ENCODE data around the gene SMTN. TPM values are rescaled to one million over a fixed set of nuclear protein-coding genes. Genes with fewer than 3 reads are reported as not detected.

SMTN gene
- total RNA-seq, 1 experiment from 2014 or later = 145 TPM

DNA sequence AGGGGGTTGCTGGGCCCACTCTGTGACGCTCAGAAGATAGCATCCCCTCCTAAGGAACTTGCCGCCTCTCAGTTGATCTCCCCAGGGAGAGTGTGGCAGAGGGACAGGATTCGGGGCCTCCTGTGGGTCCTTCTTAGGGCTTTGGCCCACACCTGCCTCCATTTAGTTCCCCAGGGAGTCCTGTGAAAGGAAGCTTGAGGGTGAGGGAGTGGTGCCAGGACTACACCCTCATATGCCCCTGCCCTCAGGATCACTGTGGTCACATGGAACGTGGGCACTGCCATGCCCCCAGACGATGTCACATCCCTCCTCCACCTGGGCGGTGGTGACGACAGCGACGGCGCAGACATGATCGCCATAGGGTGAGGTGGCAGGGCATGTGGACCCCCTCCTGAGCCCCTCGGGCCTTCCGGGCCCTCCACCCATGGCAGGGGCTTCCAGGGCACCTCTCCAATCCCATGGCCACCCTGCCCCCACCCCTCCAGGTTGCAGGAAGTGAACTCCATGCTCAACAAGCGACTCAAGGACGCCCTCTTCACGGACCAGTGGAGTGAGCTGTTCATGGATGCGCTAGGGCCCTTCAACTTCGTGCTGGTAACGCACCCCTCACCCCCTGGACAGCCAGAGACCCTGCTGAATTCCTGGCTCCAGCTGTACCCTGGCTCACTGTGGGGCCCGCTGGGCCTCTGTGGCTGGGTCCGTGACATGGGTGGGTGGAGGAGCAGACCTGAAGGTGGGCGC is 45.2 kb downstream of the SMTN start:
- 0 out of 2 replicates have a peak, but pooled peaks cover 4% of the 10 kb centered on the region for H3K4me1 ChIP-seq (ENCODE audit: insufficient read depth, low read length)
- no TSS peak for BruUV-seq (replicated peaks)
- H3K9me3 ChIP-seq (ENCODE audit: low read length) = no peaks in the 10 kb centered on the region
- ATAC-seq = no peak
- CTCF ChIA-PET = no interaction called here
- TF ChIP-seq EZH2 (IDR thresholded peaks at IDR 0.05; ENCODE audit: low read length, unreplicated experiment) = no peak
- H3K27ac ChIP-seq (ENCODE audit: low read length) = no peak overlapping the region
- H3K4me2 ChIP-seq (ENCODE audit: low read length) = no peak overlapping the region
- no peak overlapping the region for H3K9ac ChIP-seq (ENCODE audit: low read length)
- POLR2A ChIA-PET (ENCODE audit: unreplicated experiment) = no interaction called here
- H3F3A ChIP-seq (ENCODE audit: low read length, unreplicated experiment) = no peaks in the 10 kb centered on the region
- no peak overlapping the region for H2AFZ ChIP-seq (ENCODE audit: low read length)
- no peak overlapping the region for H3K4me3 ChIP-seq (ENCODE audit: low read length)
- H3K27me3 ChIP-seq (ENCODE audit: low read length) = no peaks in the 10 kb centered on the region
- H4K20me1 ChIP-seq (ENCODE audit: low read length) = no peaks in the 10 kb centered on the region
- DNase-seq = no peak
- no peaks in the 10 kb centered on the region for H3K79me2 ChIP-seq (ENCODE audit: low read length)
- no peaks in the 10 kb centered on the region for H3K9me2 ChIP-seq (replicated peaks; ENCODE audit: low read length)
- no peaks in the 10 kb centered on the region for H3K36me3 ChIP-seq (ENCODE audit: low read depth, low read length)
- intact Hi-C loops (cut with micrococcal nuclease) = no loop called here

DNA sequence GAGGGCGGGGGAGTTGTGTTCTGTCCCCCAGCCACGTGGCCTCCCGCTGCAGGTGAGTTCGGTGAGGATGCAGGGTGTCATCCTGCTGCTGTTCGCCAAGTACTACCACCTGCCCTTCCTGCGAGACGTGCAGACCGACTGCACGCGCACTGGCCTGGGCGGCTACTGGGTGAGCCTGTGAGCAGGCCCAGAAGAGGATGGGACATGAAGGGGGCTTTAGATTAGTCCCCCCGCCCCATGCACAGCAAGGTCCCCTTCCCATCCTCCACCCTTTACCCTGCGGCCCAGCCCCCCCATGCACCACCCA is 45.7 kb downstream of the SMTN start:
- ATAC-seq (no peak), DNase-seq (no peak)
- Histone ChIP-seq H3K4me3 (ENCODE audit: low read length) (no peak overlapping the region), H3K9me2 (replicated peaks; ENCODE audit: low read length) (no peaks in the 10 kb centered on the region), H3K27ac (ENCODE audit: low read length) (no peak overlapping the region), H3K4me2 (ENCODE audit: low read length) (no peak overlapping the region), H3K9me3 (ENCODE audit: low read length) (no peaks in the 10 kb centered on the region), H3F3A (ENCODE audit: low read length, unreplicated experiment) (no peaks in the 10 kb centered on the region), H2AFZ (ENCODE audit: low read length) (no peak overlapping the region), H3K27me3 (ENCODE audit: low read length) (no peaks in the 10 kb centered on the region), H3K4me1 (ENCODE audit: insufficient read depth, low read length) (peaks cover 9% of the 10 kb centered on the region; the same call in 1 of the 2 replicates), H4K20me1 (ENCODE audit: low read length) (no peaks in the 10 kb centered on the region), H3K36me3 (ENCODE audit: low read depth, low read length) (no peaks in the 10 kb centered on the region), H3K79me2 (ENCODE audit: low read length) (no peaks in the 10 kb centered on the region), H3K9ac (ENCODE audit: low read length) (no peak overlapping the region)
- no TSS peak for BruUV-seq (replicated peaks)
- POLR2A ChIA-PET (ENCODE audit: unreplicated experiment) = no interaction called here
- TF ChIP-seq EZH2phosphoT487 (IDR thresholded peaks at IDR 0.05; ENCODE audit: borderline replicate concordance, low read length) = no peak
- TF ChIP-seq, protein P1, sequence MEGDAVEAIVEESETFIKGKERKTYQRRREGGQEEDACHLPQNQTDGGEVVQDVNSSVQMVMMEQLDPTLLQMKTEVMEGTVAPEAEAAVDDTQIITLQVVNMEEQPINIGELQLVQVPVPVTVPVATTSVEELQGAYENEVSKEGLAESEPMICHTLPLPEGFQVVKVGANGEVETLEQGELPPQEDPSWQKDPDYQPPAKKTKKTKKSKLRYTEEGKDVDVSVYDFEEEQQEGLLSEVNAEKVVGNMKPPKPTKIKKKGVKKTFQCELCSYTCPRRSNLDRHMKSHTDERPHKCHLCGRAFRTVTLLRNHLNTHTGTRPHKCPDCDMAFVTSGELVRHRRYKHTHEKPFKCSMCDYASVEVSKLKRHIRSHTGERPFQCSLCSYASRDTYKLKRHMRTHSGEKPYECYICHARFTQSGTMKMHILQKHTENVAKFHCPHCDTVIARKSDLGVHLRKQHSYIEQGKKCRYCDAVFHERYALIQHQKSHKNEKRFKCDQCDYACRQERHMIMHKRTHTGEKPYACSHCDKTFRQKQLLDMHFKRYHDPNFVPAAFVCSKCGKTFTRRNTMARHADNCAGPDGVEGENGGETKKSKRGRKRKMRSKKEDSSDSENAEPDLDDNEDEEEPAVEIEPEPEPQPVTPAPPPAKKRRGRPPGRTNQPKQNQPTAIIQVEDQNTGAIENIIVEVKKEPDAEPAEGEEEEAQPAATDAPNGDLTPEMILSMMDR (conservative IDR thresholded peaks at IDR 0.05; ENCODE audit: low read depth, low read length) = no peak
- TF ChIP-seq EZH2 (IDR thresholded peaks at IDR 0.05; ENCODE audit: low read length, unreplicated experiment) = no peak
- intact Hi-C loops (cut with micrococcal nuclease) = no loop called here
- CTCF ChIA-PET = no interaction called here

DNA sequence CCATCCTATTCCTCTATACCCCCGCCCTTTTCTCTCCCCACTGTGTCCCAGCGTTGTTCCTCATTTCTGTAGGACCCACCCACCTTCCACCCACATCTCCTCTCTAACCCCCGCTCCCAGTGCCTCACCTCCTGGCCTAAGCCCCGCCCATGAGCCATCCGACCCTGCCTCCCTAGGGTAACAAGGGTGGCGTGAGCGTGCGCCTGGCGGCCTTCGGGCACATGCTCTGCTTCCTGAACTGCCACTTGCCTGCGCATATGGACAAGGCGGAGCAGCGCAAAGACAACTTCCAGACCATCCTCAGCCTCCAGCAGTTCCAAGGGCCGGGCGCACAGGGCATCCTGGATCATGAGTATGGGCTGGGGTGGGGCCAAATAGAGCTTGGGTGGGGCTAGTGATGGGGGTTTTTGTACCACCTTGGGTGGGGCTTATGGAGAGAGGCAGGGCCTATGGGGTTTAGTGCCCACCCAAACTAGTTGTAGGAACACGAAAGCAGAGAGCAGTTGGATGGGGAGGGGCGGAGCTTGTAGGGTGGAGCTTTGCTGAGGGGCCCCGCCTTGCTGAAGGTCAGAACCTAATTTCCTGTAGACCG is 46.2 kb downstream of the SMTN start:
- H3K4me2 ChIP-seq (ENCODE audit: low read length) = no peak overlapping the region
- no TSS peak for BruUV-seq (replicated peaks)
- CTCF ChIA-PET = no interaction called here

More for the DNA sequence above, 46.2 kb downstream of the SMTN start:
- H3K4me1 ChIP-seq (ENCODE audit: insufficient read depth, low read length) = peaks cover 12% of the 10 kb centered on the region; the same call in 1 of the 2 replicates
- no peaks in the 10 kb centered on the region for H3F3A ChIP-seq (ENCODE audit: low read length, unreplicated experiment)
- no peaks in the 10 kb centered on the region for H3K9me2 ChIP-seq (replicated peaks; ENCODE audit: low read length)
- POLR2A ChIA-PET (ENCODE audit: unreplicated experiment) = no interaction called here
- no peaks in the 10 kb centered on the region for H3K9me3 ChIP-seq (ENCODE audit: low read length)
- no peak for ATAC-seq
- H3K36me3 ChIP-seq (ENCODE audit: low read depth, low read length) = no peaks in the 10 kb centered on the region
- TF ChIP-seq EZH2 (IDR thresholded peaks at IDR 0.05; ENCODE audit: low read length, unreplicated experiment) (no peak), EZH2phosphoT487 (IDR thresholded peaks at IDR 0.05; ENCODE audit: borderline replicate concordance, low read length) (no peak)
- TF ChIP-seq, protein P1 (conservative IDR thresholded peaks at IDR 0.05; ENCODE audit: low read depth, low read length) = no peak
- no peaks in the 10 kb centered on the region for H3K79me2 ChIP-seq (ENCODE audit: low read length)
- no peak for DNase-seq
- H3K4me3 ChIP-seq (ENCODE audit: low read length) = no peak overlapping the region
- H3K9ac ChIP-seq (ENCODE audit: low read length) = no peak overlapping the region
- H3K27me3 ChIP-seq (ENCODE audit: low read length) = no peaks in the 10 kb centered on the region
- no peak overlapping the region for H2AFZ ChIP-seq (ENCODE audit: low read length)
- H3K27ac ChIP-seq (ENCODE audit: low read length) = no peak overlapping the region
- H4K20me1 ChIP-seq (ENCODE audit: low read length) = no peaks in the 10 kb centered on the region
- intact Hi-C loops (cut with micrococcal nuclease) = no loop called here

All from PC-3 (cell line).